GM20431 (cell line): ENCODE results near the gene C5orf58.

Experiments
- in situ Hi-C: fragments of 300-500 bp; cut with MseI, MboI; formaldehyde crosslinking; loops from one replicate; pipeline ENCODE4 v1.15.0; 2020; ENCODE audit warnings: low sequenced_read_pairs; ENCODE audit not compliant: unreplicated experiment

The C5orf58 gene, protein sequence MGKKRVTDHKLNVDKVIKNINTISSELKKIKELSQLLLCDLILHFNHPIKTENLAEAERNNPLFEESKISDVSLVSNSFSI

DNA sequence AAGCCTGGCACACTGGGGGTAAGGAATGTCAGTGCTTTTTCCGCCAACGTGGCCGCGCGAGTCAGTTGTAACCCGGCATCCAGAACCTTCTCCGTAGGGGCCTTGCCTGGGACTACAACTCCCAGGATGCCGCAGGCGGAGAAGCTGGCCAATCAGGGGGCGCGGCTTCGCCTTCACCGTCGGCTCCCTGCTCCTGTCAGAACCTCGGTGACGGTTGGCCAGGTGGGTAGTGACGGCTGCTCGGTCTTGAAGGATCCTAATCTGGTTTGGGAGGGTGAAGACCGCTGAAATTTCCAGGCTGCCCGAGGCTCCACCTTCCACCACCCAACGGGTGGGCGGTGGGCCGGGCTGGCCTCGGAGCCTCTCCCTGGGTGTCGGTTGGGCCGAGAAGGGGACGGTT lies at the start of gene C5orf58:
C5orf58 (plus strand) TSS at position 200 of the 400 bp plus-strand sequence. CDS start 1,992 bp downstream, outside the sequence.
- in situ Hi-C loops = no loop called here

DNA sequence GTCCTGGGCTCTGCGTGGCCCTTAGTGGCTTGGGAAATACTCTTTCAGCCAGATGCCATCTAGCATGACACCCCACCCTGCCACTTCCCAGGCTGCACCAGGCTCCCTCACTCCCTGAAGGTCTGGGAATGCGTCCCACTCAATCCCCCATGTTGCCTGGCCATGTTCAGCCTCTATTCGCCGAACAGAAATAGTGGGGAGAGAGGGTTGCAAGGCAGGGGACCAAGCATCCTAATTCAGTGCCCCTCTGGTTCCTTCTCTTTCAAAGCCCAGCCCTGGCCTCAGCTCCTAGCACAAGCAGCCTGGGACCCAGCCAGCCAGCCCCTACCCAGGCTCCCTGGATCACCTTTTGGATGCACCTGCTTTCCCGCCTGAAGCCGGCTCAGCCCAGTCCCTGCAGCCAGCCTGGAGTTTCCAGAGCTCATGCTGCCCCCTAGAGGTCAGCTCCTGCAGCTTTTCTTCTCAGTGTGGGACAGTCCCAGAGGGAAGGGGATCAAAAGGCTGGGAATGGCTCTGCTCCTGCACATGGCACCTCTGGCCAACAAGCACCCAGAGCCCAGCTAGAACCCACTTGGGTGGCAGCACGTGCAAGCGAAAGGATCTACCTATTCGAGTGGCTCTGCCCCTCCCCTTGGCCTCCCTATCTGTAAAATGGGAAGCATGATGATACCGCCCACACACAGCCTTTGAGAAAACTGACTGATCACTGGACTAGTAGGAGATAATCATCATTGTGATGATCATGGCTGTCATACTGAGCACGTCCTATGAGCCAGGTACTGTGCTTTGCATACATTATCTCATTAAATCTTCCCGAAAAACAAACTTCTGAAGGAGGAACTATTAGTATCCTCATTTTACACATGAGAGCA lies 48.7 kb upstream of the C5orf58 start:
- in situ Hi-C loops = loop anchor here (10.0 kb wide), 1 partner anchor 89 kb away; no protein-coding TSS in a partner anchor

DNA sequence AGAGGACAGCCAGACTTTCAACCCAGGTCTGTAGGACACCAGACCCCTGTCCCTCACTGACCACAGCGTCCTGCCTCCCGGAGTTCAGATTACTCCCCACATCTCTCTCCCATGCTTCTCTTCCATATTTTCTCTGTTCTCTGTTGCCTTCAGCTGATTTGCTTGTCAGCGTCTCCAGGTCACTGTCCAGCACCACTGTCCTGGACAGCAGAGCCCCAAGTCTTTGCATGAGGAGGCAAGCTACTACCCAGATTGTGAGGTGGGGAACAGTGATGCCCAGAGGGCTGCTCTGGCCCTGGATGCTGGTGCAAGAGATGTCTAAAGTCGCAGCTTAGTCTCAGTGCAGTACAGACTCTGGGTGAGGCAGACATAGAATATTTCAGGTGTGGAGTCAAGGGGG lies 48.0 kb upstream of the C5orf58 start:
- in situ Hi-C loops = loop anchor here (10.0 kb wide), 1 partner anchor 90 kb away; no protein-coding TSS in a partner anchor

DNA sequence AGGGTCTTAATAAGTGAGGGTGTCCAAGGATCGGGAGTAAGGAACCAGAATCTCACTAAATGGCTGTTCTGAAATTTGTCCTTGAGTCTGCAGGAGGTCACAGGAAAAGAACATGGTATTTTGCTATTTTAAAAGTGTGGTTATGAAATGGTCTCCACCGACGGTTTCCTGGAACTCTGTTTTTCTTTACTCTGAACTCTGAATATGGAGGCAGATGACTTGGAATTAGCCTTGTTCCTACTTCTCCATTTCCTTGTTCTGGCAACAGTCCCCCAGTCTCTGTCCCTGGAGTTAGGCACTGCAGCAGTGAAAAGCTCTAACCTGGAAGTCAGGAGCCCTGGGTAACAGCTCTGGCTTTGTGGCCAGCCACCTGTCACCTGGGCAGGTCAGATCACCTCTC lies 46.6 kb upstream of the C5orf58 start:
- in situ Hi-C loops = loop anchor here (10.0 kb wide), 1 partner anchor 91 kb away; no protein-coding TSS in a partner anchor

DNA sequence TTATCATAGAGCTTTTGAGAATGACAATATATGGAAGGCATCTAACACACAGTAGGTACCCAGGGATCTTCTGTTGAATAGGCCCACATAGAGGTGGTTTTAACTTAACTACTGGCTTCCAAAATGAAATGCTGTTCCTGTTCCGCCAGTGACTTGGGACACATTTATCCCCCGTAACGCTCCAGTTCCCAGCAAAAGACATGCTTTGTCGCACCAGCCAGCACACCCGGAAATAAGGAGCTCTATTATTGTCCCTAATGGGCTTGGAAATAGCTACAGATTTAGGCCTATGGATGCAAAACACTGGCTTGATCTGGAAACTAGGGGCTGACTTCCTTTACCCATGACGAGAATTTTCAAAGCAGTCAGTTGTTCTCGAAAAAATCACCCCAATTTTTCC lies 45.9 kb upstream of the C5orf58 start:
- in situ Hi-C loops = loop anchor here (10.0 kb wide), 1 partner anchor 92 kb away; no protein-coding TSS in a partner anchor

DNA sequence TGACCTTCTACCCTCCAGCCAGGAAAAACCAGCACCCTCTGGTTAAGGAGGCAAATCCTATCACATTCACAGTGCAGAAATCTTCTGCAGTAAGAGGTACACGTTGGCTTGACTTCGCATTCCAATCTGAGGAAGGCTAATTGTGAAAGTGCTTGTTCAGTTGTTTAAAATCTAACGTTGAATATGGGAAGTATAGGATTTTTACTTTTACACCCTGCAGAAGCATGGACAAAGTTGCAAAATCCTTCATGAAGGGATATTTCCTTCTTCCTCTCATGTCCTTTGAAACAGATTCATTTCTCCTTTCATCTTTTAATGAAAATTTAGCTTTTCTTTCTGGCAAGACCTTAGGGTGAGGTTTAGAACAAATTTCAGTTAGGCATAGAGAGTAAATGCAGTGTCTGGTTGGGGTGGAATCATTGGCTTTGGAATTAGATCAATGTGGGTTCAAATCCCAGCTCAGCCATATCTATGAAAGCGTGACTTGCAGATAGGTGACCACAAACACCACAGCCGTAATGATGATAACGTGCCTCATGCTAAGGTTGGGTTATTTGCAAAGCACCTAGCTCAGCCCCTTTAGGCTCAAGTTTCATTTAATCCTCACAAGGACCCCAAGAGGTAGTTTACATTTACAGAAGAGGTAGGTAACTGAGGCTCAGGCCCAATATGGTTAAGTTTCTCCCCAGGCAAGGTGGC lies 42.2 kb upstream of the C5orf58 start:
- in situ Hi-C loops = no loop called here

DNA sequence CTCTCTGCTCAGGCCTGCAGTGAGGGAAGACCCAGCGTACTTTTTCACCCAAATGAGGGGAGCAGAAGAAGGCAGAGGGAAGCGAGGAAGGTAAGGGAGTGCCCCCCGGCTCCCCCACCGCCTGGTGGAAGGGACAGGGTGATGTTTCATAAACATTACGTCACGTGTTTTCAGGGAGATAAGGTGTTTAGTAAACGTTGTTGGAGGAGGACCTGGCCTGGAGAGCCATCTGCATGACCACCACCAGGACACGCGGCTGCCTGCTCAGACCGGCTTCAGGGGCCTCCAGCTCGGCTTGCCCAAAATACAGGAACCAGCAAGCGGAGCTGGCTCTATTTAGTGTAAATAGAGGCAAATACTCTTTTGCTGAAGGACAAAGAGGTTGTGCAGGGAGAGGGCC lies 40.0 kb upstream of the C5orf58 start:
- in situ Hi-C loops = no loop called here

DNA sequence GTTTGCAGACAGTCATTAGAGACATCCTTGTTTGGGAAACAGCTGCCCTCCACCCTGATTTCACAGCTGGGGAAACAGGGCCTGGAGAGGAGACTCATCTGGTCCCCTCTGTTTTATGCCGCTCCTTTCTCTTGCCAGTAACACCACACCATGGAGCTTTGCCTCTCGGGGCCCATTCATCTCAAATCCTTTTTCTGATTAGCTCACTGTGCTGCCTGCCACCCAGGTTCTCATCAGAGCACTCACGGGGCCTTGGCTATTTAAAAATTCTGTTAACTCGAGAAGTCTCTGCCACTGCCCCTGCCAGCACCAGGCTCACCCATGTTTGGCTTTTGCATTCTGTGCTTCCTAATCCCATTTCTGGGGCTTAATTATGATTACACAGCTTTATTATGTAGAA lies 36.8 kb upstream of the C5orf58 start:
- in situ Hi-C loops = no loop called here

DNA sequence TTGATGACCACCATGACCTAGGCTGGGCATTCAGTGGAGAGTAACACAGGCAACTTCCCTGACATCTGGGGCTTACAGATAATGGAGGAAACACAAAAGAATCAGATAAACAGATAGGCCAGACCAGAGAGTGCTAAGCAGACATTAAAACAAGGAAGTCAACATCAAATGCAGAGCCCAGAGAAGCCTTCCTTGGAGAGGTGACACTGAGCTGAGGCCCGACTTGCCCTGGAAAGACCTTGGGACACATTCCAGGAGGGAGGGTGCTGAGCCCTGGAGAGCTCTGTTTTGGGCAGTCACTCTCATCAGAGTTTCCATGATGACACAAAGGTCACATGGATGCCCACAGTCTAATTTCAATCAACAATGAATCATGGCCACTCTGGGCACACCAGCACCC lies 31.9 kb upstream of the C5orf58 start:
- in situ Hi-C loops = no loop called here

DNA sequence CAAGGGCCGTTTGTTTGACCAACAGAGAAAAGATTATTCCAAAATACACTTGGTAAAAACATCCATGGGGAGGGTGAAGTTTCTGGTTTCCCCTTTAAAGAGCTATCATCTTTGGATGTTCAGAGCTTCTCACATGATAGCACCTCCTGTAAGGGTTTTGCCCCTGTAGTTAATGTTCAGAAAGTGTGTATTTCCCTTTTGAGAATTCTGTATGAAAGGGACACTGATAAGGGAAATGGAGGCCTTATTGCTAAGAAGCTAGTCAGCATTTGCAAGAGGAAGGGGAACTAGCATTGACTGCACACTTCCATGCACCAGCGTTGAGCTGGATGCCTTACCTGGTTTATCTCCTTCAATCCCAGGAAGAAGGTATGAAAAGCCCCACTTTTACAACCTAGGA lies 31.5 kb upstream of the C5orf58 start:
- in situ Hi-C loops = no loop called here

DNA sequence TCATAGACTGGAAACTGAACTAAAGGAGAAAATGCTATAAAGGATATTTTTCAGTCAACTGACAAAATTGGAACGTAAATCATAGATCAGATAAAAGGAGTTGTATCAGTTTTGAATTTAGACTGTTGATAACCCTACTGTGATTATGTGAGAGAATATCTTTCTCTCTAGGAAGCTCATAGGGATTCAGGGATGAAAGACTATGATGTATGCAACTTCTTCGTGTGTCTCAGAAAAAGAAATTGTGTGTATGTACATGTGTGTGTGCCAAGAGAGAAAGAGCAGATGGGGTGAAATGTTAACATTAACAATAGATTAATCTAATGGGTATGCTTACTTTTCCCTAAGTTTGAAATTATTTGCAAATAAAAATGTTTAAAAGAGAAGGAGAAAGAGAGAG lies 30.7 kb upstream of the C5orf58 start:
- in situ Hi-C loops = no loop called here

DNA sequence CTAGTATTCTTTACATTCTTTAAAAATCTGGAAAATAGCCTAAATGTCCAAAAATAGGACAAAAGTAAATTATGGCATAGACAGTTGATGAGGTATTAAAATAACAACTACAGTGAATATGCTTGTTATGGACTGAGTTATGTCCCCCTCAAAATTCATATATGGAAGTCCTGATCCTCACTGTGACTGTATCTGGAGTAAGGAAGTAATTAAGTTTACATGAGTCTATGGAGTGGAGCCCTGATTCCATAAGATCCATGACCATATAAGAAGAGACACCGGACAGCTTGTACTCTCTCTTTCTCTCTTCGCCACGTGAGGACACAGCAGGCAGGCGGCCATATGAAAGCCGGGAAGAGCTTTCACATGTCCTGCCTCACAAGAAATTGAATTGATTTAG lies 28.6 kb upstream of the C5orf58 start:
- in situ Hi-C loops = no loop called here

DNA sequence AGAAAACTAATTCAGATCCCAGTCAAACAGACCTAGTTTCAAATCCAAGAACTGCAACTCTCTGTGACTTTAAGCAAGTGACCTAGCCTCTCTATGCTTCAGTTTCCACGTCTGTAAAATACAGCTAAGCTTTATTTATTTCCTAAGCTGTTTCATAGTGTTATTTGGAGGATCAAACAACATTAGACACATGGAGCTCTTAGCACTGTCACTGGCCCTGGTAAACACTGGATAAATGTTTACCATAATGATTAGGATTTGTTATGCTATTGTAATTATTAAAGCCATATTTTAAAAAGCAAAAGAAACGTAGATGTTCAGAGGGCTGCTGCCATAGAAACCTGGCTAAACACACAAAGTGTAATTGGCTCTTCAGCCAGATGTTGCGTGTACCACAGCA lies 26.6 kb upstream of the C5orf58 start:
- in situ Hi-C loops = no loop called here

DNA sequence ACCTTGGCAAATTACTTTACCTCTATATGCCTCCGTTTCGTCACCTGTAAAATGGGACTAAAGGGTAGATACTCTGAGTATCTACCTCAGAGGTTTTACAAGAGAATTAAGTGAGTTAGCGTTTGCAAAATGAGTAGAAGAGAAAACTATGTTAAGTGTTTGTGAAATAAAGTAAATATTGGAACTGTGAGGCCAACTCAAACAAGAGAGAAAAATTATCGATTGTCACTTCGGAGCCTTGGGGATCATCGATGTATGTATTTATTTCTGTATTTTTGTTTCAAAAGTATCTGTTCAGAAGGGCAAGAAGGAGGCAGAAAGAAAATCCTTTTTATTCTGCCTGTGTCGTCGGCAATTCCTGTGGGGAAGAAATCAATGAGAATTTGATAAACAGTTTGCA lies 25.8 kb upstream of the C5orf58 start:
- in situ Hi-C loops = no loop called here

DNA sequence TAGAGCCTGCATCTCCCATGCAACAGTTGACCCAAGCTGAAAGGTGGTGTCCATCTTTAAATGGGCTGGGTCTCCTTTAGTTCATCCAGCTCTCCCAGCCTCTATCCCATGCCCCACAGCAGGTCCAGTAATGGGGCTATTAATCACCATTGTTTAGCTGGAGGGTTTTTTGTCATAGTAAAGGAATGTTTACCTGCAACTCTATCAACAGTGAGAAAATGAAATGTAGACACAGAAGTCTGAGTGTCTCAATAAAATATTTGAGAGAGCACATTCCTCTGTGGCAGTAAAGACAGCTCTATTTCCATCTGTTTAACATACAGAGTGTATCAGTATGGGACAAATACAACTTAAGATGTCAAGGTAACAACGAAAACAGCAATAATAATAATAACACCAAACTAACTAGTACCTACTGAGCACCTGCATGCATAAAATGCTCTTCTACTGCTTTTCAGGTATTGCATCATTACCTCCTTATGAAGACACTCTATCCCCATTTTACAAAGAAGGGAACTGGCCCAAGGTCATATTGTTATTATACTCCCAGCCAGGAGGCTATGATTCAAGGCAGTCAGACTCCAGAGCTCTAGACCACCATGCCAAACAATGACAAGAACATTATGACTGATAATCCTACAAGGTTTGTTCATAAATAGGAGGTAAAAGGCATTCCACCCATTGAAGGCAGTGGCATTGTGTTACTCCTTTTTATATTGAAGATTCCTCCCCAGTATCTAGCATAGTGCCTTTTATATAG lies 21.0 kb upstream of the C5orf58 start:
- in situ Hi-C loops = no loop called here

DNA sequence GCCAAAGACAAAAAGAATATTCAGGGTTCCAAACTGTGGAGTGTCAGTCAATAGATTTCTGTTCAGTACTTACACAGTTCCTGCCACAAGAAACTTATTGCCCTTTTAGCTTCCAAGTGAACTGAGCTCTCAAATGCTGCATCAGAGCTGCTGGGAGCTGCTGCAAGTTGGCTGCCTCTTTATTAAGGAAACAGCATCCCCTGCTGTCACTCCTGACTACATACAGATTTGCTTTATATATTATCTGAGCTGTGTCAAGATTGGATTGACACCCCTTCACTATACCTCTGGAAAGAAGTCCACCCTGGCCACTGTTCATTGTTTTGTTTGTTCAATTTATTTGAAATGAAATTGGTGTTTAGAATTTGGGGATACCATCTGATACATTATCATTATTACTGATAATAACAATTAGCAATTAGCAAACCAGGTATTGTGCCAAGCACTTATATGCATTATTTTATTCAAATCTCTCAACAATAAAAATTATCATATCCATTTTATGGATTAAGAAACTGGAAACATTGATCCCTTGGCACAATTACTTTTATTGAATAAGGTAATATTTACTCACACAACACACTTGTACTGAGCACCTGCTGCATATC lies 16.4 kb upstream of the C5orf58 start:
- in situ Hi-C loops = no loop called here

DNA sequence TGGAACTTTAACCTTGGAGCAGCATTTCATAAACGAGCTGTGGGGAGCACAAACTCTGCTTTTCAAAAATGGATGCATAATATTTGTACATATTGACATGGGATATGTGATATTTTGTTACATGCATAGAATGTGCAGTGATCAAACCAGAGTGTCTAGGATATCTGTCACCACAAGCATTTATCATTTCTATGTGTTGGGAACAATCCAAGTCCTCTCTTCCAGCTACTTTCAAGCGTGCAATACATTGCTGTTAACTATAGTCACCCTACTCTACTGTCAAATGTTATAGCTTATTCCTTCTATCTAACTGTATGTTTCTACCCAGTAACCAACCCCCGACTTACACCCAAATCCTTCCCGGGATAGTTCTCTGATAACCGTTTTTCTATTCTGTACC lies 15.0 kb upstream of the C5orf58 start:
- in situ Hi-C loops = no loop called here

DNA sequence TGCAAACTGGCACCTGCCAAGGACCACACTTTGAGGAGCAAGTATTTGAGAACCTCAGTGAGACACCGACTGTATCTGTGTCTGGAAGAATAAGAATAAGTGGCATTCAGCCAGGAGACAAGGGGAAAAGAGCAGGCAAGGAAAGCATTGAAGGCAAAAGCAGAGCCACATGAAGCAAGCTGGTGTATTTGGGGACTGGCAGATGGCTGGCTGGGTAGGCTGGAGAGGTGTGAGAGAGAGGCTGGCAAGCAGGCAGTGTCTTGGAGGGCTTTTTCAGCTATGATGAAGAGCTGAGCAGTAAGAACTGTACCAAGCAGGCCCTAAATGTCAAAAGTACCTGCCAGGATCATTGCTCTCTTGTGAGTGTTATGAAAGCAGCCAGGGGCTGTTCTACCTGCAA lies 14.1 kb upstream of the C5orf58 start:
- in situ Hi-C loops = no loop called here

DNA sequence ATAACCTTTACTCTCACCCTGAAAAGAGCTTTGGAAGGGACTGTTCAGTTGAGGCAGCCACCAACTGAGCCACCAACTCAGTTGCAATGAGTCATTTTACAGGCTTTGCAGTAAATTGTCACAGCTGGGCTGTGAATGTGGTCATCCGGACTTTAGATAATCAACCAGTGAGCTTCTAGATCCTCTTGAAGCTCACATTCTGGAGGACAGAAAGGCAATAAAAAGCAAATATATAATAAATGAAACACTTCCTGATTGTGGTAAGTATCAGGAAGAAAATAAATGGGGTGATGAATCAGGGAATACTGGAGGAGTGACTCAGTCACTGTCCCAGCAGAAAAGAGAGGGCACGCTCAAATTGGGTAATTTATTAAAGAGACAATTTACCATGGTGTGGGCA lies 13.2 kb upstream of the C5orf58 start:
- in situ Hi-C loops = loop anchor here (10.0 kb wide), 2 partner anchors 125 to 195 kb away; no protein-coding TSS in a partner anchor

DNA sequence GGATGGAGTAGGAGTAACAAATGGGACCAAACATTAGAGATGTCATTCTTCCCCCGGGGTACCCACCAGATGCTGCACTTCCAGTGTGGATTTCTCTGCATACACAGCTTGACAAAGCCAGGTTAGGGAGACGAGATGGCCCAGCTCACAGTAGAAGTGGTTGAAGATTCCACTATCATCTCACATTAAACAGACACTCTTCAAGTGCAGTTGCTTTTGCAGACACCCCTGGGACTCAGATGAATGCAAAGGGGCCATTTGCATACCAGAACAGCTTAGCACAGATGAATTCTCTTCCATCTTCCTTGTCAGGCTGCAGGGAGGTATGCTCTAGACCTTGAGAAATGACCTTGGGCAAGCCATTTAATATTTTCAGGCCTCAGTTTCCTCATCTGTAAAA lies 12.6 kb upstream of the C5orf58 start:
- in situ Hi-C loops = loop anchor here (10.0 kb wide), 2 partner anchors 125 to 195 kb away; no protein-coding TSS in a partner anchor
